ENCODE data around the gene PIK3CA. TPM values are rescaled to one million over a fixed set of nuclear protein-coding genes. Genes with fewer than 3 reads are reported as not detected.

Gene PIK3CA
- total and polyA plus RNA-seq, 9 donors, result 8.9 to 29.7 (median 20.2) TPM

DNA sequence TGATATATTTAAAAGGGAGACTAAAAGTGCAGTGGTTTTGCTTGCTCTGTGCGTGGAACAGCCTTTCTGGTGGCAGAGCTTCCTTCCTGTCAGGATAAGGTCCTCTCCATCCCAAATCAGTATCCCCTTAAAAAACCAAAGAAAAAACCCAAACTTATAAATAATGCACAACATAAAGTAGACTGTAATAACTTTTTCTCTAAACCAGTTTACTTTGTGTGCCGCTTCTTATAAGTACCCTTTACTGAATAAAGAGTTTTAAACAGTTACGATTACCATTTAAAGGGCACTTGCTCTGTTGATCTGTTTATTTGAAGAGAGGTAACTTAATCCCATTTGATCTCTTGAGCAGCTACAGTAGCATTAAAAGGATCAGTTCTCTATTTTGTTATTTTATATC is 2.5 kb downstream of the PIK3CA start:
- 77 to 83% (median 81%) methylated on average over 3 of the region's 3 CpGs for WGBS, 3 donors
- no peaks in the 10 kb centered on the region for H3K9me3 ChIP-seq
- intact Hi-C loops (cut with DNase I), result no loop called here
- peaks cover 5% of the 10 kb centered on the region for H3K4me1 ChIP-seq (ENCODE audit: insufficient read depth)
- no peak for DNase-seq
- no peaks in the 10 kb centered on the region for H3K27me3 ChIP-seq
- H3K27ac ChIP-seq, result no peak overlapping the region
- no peak overlapping the region for H3K4me3 ChIP-seq
- no peaks in the 10 kb centered on the region for H3K36me3 ChIP-seq
- TF ChIP-seq EP300 (IDR thresholded peaks at IDR 0.05) (no peak), POLR2A (IDR thresholded peaks at IDR 0.05) (no peak)
- TF ChIP-seq, protein P1, sequence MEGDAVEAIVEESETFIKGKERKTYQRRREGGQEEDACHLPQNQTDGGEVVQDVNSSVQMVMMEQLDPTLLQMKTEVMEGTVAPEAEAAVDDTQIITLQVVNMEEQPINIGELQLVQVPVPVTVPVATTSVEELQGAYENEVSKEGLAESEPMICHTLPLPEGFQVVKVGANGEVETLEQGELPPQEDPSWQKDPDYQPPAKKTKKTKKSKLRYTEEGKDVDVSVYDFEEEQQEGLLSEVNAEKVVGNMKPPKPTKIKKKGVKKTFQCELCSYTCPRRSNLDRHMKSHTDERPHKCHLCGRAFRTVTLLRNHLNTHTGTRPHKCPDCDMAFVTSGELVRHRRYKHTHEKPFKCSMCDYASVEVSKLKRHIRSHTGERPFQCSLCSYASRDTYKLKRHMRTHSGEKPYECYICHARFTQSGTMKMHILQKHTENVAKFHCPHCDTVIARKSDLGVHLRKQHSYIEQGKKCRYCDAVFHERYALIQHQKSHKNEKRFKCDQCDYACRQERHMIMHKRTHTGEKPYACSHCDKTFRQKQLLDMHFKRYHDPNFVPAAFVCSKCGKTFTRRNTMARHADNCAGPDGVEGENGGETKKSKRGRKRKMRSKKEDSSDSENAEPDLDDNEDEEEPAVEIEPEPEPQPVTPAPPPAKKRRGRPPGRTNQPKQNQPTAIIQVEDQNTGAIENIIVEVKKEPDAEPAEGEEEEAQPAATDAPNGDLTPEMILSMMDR (IDR thresholded peaks at IDR 0.05), result no peak

DNA sequence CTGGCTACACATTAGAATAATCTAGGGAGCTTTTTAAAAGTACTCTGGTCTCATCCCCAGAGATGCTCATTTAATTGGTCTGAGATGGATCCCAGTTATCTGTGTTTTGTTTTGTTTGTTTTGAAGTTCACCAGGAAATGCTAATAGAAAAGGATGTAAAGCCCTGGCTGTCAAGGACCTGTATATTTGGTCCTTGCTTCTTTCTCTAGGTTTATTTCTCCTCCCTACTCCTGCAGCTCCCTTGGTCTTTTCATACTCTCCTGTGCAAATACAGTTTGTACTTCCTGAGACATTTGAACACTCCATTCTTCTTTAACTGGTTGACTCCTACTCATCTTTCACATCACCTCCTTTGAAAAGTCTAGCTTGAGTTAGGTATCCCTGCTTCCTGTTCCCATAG is 3.3 kb downstream of the PIK3CA start:
- no peak overlapping the region for H3K27ac ChIP-seq
- no peaks in the 10 kb centered on the region for H3K36me3 ChIP-seq
- intact Hi-C loops (cut with DNase I), result no loop called here
- no peak overlapping the region for H3K4me3 ChIP-seq
- H3K4me1 ChIP-seq (ENCODE audit: insufficient read depth), result peaks cover 6% of the 10 kb centered on the region
- DNase-seq, result no peak
- no peak for TF ChIP-seq POLR2A (IDR thresholded peaks at IDR 0.05)
- TF ChIP-seq, protein P1 (IDR thresholded peaks at IDR 0.05), result no peak
- no peaks in the 10 kb centered on the region for H3K27me3 ChIP-seq
- no peaks in the 10 kb centered on the region for H3K9me3 ChIP-seq

DNA sequence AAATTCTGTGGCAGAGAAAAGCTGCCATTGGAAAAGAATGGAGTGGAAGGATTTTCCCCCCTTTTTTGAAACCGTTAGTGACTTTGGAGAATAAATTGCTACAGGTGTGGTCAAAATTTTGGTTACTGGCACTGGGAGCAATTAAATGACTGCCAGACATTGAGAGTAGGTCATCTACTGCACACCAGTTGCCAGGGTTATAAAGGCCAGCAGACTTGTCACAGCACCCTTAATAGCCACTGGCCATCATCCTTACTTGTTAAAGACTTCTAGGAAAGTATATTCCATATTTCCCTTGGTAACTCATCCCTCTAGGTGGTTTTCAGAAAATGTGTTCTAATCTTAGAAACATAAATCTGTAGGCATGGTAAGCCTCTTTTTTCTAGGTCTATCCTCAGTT is 8.0 kb downstream of the PIK3CA start:
- no peak for DNase-seq
- H3K4me1 ChIP-seq (ENCODE audit: insufficient read depth), result peaks cover 9% of the 10 kb centered on the region
- intact Hi-C loops (cut with DNase I), result no loop called here

DNA sequence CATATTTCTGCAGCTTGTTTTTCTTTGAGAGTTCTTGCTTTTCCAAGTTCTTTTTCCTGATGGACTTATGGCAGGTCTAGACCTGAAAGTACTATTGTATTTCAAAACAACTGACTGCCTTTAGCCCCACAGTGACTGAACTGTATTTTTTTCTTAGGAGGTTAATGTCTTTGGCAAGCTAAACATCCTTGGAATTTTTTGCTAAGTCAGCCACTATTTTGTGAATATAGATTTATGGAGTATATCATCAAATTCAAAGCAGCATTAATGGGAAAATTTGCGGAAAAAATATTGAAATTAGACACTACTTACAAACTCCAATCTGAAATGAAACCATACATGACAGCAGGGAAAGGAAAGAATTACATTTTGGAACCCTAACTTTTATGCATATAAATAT is 8.6 kb downstream of the PIK3CA start:
- H3K4me3 ChIP-seq, result no peak overlapping the region
- DNase-seq, result no peak
- H3K4me1 ChIP-seq (ENCODE audit: insufficient read depth), result peaks cover 7% of the 10 kb centered on the region
- WGBS, 3 donors, result 43 to 68% (median 58%) methylated on average over 1 of the region's 1 CpG
- TF ChIP-seq POLR2A (IDR thresholded peaks at IDR 0.05) (no peak), EP300 (IDR thresholded peaks at IDR 0.05) (no peak)
- TF ChIP-seq, protein P1 (IDR thresholded peaks at IDR 0.05), result no peak
- intact Hi-C loops (cut with DNase I), result no loop called here
- H3K9me3 ChIP-seq, result no peaks in the 10 kb centered on the region
- H3K36me3 ChIP-seq, result no peaks in the 10 kb centered on the region
- H3K27ac ChIP-seq, result no peak overlapping the region
- no peaks in the 10 kb centered on the region for H3K27me3 ChIP-seq

More for the DNA sequence above, 8.0 kb downstream of the PIK3CA start:
- no peaks in the 10 kb centered on the region for H3K36me3 ChIP-seq
- no peak for TF ChIP-seq EP300 (IDR thresholded peaks at IDR 0.05)
- TF ChIP-seq POLR2A (IDR thresholded peaks at IDR 0.05), result no peak
- TF ChIP-seq, protein P1 (IDR thresholded peaks at IDR 0.05), result no peak
- H3K27me3 ChIP-seq, result no peaks in the 10 kb centered on the region
- H3K27ac ChIP-seq, result no peak overlapping the region
- no peak overlapping the region for H3K4me3 ChIP-seq
- no peaks in the 10 kb centered on the region for H3K9me3 ChIP-seq
- 48 to 70% (median 55%) methylated on average over 1 of the region's 1 CpG for WGBS, 3 donors

All from ovary (tissue), 9 donors.